ENCODE data around the gene FSIP1. TPM values are rescaled to one million over a fixed set of nuclear protein-coding genes. Genes with fewer than 3 reads are reported as not detected.
A peak's percentile ranks its signal among the peaks of the same experiment; 100 is the strongest.

Gene FSIP1
- total RNA-seq, 1 experiment from 2014 or later = 0.97 TPM

GRCh38 chr15:39756806-39757522 is 25.7 kb downstream of the FSIP1 start:
- DNase-seq (ENCODE audit: low read depth) = peak; percentile 44

GRCh38 chr15:39752991-39753390 is 29.6 kb downstream of the FSIP1 start:
- DNase-seq (ENCODE audit: low read depth) = no peak

GRCh38 chr15:39752246-39752645 is 30.4 kb downstream of the FSIP1 start:
- DNase-seq (ENCODE audit: low read depth) = no peak

- DNase-seq (ENCODE audit: low read depth) = peak; percentile 8
These were observed 34.4 kb downstream of the FSIP1 start for GRCh38 chr15:39748276-39748675.

- DNase-seq (ENCODE audit: low read depth) = peak; percentile 38
These were observed 35.3 kb downstream of the FSIP1 start for GRCh38 chr15:39747326-39747725.

GRCh38 chr15:39746714-39747276 is 35.8 kb downstream of the FSIP1 start:
- DNase-seq (ENCODE audit: low read depth) = no peak

- DNase-seq (ENCODE audit: low read depth) = no peak
These were observed 36.5 kb downstream of the FSIP1 start for GRCh38 chr15:39746176-39746575.

- no peak for DNase-seq (ENCODE audit: low read depth)
These were observed 37.2 kb downstream of the FSIP1 start for GRCh38 chr15:39745415-39745814.

- no peak for DNase-seq (ENCODE audit: low read depth)
These were observed 38.1 kb downstream of the FSIP1 start for GRCh38 chr15:39744334-39745103.

GRCh38 chr15:39743611-39744010 is 39.0 kb downstream of the FSIP1 start:
- DNase-seq (ENCODE audit: low read depth) = no peak

- no peak for DNase-seq (ENCODE audit: low read depth)
These were observed 41.4 kb downstream of the FSIP1 start for GRCh38 chr15:39741258-39741657.

GRCh38 chr15:39738998-39739397 is 43.6 kb downstream of the FSIP1 start:
- no peak for DNase-seq (ENCODE audit: low read depth)

GRCh38 chr15:39737196-39737550 is 45.5 kb downstream of the FSIP1 start:
- DNase-seq (ENCODE audit: low read depth) = no peak

- DNase-seq (ENCODE audit: low read depth) = peak; percentile 7
These were observed 46.0 kb downstream of the FSIP1 start for GRCh38 chr15:39736412-39737195.

GRCh38 chr15:39735120-39735717 is 47.4 kb downstream of the FSIP1 start:
- no peak for DNase-seq (ENCODE audit: low read depth)

- DNase-seq (ENCODE audit: low read depth) = no peak
These were observed 51.4 kb downstream of the FSIP1 start for GRCh38 chr15:39731266-39731665.

GRCh38 chr15:39730552-39730951 is 52.1 kb downstream of the FSIP1 start:
- no peak for DNase-seq (ENCODE audit: low read depth)

GRCh38 chr15:39729500-39729899 is 53.1 kb downstream of the FSIP1 start:
- DNase-seq (ENCODE audit: low read depth) = no peak

- no peak for DNase-seq (ENCODE audit: low read depth)
These were observed 53.8 kb downstream of the FSIP1 start for GRCh38 chr15:39728845-39729244.

- no peak for DNase-seq (ENCODE audit: low read depth)
These were observed 60.7 kb downstream of the FSIP1 start for GRCh38 chr15:39721893-39722292.
